Esophagus (tissue), 2 donors: ENCODE results near the gene RFX3. TPM values are rescaled to one million over a fixed set of nuclear protein-coding genes. Genes with fewer than 3 reads are reported as not detected.
A peak's percentile ranks its signal among the peaks of the same experiment; 100 is the strongest.

ENCODE experiments used
- H3K27ac ChIP-seq, 2 donors: one replicate each; pipeline ENCODE4 v1.5.1; 2013; ENCODE audit warnings: low read depth in 2 of 2, mild to moderate bottlenecking in 2 of 2, inconsistent platforms in 1 of 2, low read length in 1 of 2, moderate library complexity in 1 of 2
- H3K27me3 ChIP-seq, 2 donors: one replicate each; pipeline ENCODE4 v1.6.1; 2013; ENCODE audit warnings: low read length in 2 of 2, control low read depth in 1 of 2, mild to moderate bottlenecking in 1 of 2; ENCODE audit not compliant: insufficient read depth in 2 of 2, control insufficient read depth in 1 of 2
- H3K36me3 ChIP-seq, 2 donors: one replicate each; pipeline ENCODE4 v1.6.1; 2013; ENCODE audit warnings: low read length in 1 of 2; ENCODE audit not compliant: control insufficient read depth in 2 of 2, insufficient read depth in 2 of 2
- H3K4me1 ChIP-seq, 2 donors: one replicate each; pipeline ENCODE4 v1.6.1; 2013; ENCODE audit warnings: low read length in 1 of 2; ENCODE audit not compliant: control insufficient read depth in 2 of 2, insufficient read depth in 2 of 2
- H3K4me3 ChIP-seq, 2 donors: one replicate each; pipeline ENCODE4 v1.5.1; 2013; ENCODE audit warnings: low read length in 2 of 2, mild to moderate bottlenecking in 2 of 2, low read depth in 1 of 2, moderate library complexity in 1 of 2
- H3K9me3 ChIP-seq, 2 donors: one replicate each; pipeline ENCODE4 v1.6.1; 2013; ENCODE audit warnings: mild to moderate bottlenecking in 2 of 2, low read depth in 1 of 2, low read length in 1 of 2, moderate library complexity in 1 of 2; ENCODE audit not compliant: control insufficient read depth in 2 of 2, insufficient read depth in 1 of 2
- WGBS, 2 donors: extraction: QIAGEN DNeasy Blood & Tissue Kit; methylation state at CpG; one replicate each; pipeline ENCODE4 v1.1.7; 2013; 5-methylcytosine and 5-hydroxymethylcytosine counted together
- polyA plus RNA-seq, 2 donors: library from polyadenylated mRNA; stranded (reverse); fragments of 200-250 nt; gene quantifications; one replicate each; pipeline ENCODE4 v1.2.3, GENCODE V29; 2013
- donor health status: healthy with polysubstance abuse.
- donor health status: Bipolar disorder and iron deficiency.

Gene RFX3
- polyA plus RNA-seq, 2 donors = 0.61 to 1.2 TPM

GRCh38 chr9:3515405-3515804 lies 10.4 kb downstream of the RFX3 start:
- Histone ChIP-seq H3K9me3 (no peaks in the 10 kb centered on the region), H3K27me3 (no peaks in the 10 kb centered on the region), H3K36me3 (no peaks in the 10 kb centered on the region), H3K4me1 (no peaks in the 10 kb centered on the region), H3K4me3 (no peak overlapping the region), H3K27ac (no peak overlapping the region)
- WGBS, 2 donors = 90 to 95% methylated on average over 3 of the region's 3 CpGs

- Histone ChIP-seq H3K27ac (no peak overlapping the region), H3K4me3 (no peak overlapping the region), H3K27me3 (no peaks in the 10 kb centered on the region), H3K9me3 (no peaks in the 10 kb centered on the region), H3K4me1 (no peaks in the 10 kb centered on the region), H3K36me3 (no peaks in the 10 kb centered on the region)
- WGBS, 2 donors = 91 to 96% methylated on average over 3 of the region's 3 CpGs
Observed at GRCh38 chr9:3514786-3515185, 11.0 kb downstream of the RFX3 start.

GRCh38 chr9:3513265-3513818 lies 12.5 kb downstream of the RFX3 start:
- Histone ChIP-seq H3K9me3 (no peaks in the 10 kb centered on the region), H3K36me3 (no peaks in the 10 kb centered on the region), H3K27ac (no peak overlapping the region), H3K27me3 (no peaks in the 10 kb centered on the region), H3K4me3 (no peak overlapping the region), H3K4me1 (no peaks in the 10 kb centered on the region)
- WGBS, 2 donors = 84% methylated on average over 2 of the region's 2 CpGs

GRCh38 chr9:3511551-3511950 lies 14.2 kb downstream of the RFX3 start:
- WGBS, 2 donors = 83 to 86% methylated on average over 1 of the region's 1 CpG
- Histone ChIP-seq H3K36me3 (no peaks in the 10 kb centered on the region), H3K27ac (no peak overlapping the region), H3K4me3 (no peak overlapping the region), H3K9me3 (no peaks in the 10 kb centered on the region), H3K4me1 (no peaks in the 10 kb centered on the region), H3K27me3 (no peaks in the 10 kb centered on the region)

GRCh38 chr9:3510796-3511195 lies 15.0 kb downstream of the RFX3 start:
- Histone ChIP-seq H3K9me3 (no peaks in the 10 kb centered on the region), H3K4me3 (no peak overlapping the region), H3K27ac (no peak overlapping the region), H3K27me3 (no peaks in the 10 kb centered on the region), H3K4me1 (no peaks in the 10 kb centered on the region), H3K36me3 (no peaks in the 10 kb centered on the region)
- whole genome bisulfite sequencing, 2 donors = 96 to 100% methylated on average over 1 of the region's 1 CpG

- H3K4me1 ChIP-seq = no peaks in the 10 kb centered on the region
- no peaks in the 10 kb centered on the region for H3K36me3 ChIP-seq
- no peaks in the 10 kb centered on the region for H3K9me3 ChIP-seq
- H3K27me3 ChIP-seq = no peaks in the 10 kb centered on the region
- H3K27ac ChIP-seq = no peak overlapping the region
- H3K4me3 ChIP-seq = no peak overlapping the region
- 84 to 86% methylated on average over 1 of the region's 1 CpG for WGBS, 2 donors
Observed at GRCh38 chr9:3509926-3510325, 15.9 kb downstream of the RFX3 start.

- no peak overlapping the region for H3K27ac ChIP-seq
- H3K4me1 ChIP-seq = no peaks in the 10 kb centered on the region
- no peaks in the 10 kb centered on the region for H3K9me3 ChIP-seq
- no peaks in the 10 kb centered on the region for H3K27me3 ChIP-seq
- no peaks in the 10 kb centered on the region for H3K36me3 ChIP-seq
- H3K4me3 ChIP-seq = peak overlapping the region in 1 of 2 donors; percentile 27
- 45 to 55% methylated on average over 6 of the region's 6 CpGs for WGBS, 2 donors
Observed at GRCh38 chr9:3508521-3509291, 17.1 kb downstream of the RFX3 start.

- Histone ChIP-seq H3K27ac (no peak overlapping the region), H3K9me3 (no peaks in the 10 kb centered on the region), H3K4me1 (no peaks in the 10 kb centered on the region), H3K36me3 (no peaks in the 10 kb centered on the region), H3K4me3 (no peak overlapping the region), H3K27me3 (no peaks in the 10 kb centered on the region)
- 76% methylated on average over 2 of the region's 2 CpGs for WGBS, 2 donors
Observed at GRCh38 chr9:3508078-3508431, 17.7 kb downstream of the RFX3 start.

- no peaks in the 10 kb centered on the region for H3K27me3 ChIP-seq
- no peaks in the 10 kb centered on the region for H3K36me3 ChIP-seq
- H3K4me1 ChIP-seq = no peaks in the 10 kb centered on the region
- H3K9me3 ChIP-seq = no peaks in the 10 kb centered on the region
- H3K4me3 ChIP-seq = no peak overlapping the region
- WGBS, 2 donors = 82 to 87% methylated on average over 6 of the region's 6 CpGs
- no peak overlapping the region for H3K27ac ChIP-seq
Observed at GRCh38 chr9:3507395-3508077, 18.3 kb downstream of the RFX3 start.
